DMS 273 (cell line): ENCODE measurements around the gene SLC15A2.
"Not testable (repeated sequence)": the region's sequence is repeated elsewhere in the genome, so short reads cannot be mapped to it uniquely, and the experiment has no call there.

Experiments used
- DNase-seq: peaks from one replicate; lab custom pipeline; 2025; ENCODE audit not compliant: unreplicated experiment; lab: John Stamatoyannopoulos, UW

SLC15A2 gene, protein sequence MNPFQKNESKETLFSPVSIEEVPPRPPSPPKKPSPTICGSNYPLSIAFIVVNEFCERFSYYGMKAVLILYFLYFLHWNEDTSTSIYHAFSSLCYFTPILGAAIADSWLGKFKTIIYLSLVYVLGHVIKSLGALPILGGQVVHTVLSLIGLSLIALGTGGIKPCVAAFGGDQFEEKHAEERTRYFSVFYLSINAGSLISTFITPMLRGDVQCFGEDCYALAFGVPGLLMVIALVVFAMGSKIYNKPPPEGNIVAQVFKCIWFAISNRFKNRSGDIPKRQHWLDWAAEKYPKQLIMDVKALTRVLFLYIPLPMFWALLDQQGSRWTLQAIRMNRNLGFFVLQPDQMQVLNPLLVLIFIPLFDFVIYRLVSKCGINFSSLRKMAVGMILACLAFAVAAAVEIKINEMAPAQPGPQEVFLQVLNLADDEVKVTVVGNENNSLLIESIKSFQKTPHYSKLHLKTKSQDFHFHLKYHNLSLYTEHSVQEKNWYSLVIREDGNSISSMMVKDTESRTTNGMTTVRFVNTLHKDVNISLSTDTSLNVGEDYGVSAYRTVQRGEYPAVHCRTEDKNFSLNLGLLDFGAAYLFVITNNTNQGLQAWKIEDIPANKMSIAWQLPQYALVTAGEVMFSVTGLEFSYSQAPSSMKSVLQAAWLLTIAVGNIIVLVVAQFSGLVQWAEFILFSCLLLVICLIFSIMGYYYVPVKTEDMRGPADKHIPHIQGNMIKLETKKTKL

DNA sequence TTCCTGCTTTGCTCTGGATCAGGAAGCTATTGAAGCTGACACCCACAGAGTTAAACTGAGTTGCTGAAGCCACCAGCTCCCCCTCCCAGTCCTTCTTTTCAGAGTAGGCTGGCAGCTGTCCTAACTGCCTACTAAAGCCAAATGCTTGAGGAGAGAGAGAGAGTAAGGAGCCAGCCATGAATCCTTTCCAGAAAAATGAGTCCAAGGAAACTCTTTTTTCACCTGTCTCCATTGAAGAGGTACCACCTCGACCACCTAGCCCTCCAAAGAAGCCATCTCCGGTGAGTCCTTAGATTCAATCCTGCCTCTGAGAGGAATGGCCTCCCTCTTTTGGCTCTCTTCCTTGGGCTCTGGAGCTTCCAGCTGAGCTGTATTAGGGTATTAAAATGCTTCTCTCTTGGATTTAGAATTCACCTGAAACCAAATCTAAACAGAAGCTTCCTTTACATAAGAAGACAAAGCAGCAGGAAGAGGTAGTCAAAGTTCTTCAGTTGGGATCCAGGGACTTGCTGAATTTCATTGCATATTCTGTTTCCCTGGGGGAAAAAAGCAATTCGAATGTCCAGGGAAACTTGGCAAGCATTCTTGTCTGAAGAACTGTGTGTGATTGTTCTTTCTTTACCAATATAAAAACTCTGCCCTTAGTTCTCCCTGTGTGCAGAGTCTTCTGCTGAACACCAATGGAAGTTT is at the start of gene SLC15A2:
Gene SLC15A2 (plus strand): TSS at position 101 of the 690 bp plus-strand sequence. CDS start 76 bp downstream, at position 177.
- DNase-seq, result peak; percentile 20

DNA sequence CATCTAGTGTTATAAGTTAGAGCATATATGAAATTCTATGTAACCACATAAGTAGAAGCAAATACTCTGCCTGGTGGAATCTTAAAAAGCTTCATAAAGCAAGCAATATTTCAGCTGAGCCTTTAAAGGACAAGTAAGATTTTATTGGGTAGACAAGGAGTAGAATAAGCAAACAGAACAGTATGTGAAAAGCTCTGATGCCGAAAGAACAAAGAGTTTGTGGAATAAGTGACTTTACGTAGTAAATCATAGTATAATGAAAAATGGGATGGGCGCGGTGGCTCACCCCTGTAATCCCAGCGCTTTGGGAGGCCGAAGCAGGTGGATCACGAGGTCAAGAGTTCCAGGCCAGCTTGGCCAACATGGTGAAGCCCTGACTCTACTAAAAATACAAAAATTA is 49.3 kb upstream of the SLC15A2 start:
- DNase-seq, result no peak

DNA sequence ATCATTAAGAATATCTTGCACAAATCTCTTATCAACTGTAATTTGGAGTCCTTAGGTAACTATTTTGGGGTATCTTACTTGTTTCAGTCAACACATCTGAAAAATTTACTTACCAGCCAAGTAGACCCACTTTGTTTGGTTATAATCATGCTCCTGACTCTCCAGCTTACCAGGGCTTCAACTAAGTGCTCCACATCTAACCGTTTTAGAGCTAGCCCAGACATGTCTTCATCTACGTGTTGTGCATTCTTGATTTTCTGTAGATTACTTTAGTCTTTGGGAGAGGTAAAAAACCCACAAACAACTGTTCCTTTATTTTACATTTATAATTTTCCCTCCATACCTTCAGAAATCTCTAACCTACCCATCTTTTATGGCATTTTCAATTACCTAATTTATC is 41.9 kb upstream of the SLC15A2 start:
- no peak for DNase-seq

DNA sequence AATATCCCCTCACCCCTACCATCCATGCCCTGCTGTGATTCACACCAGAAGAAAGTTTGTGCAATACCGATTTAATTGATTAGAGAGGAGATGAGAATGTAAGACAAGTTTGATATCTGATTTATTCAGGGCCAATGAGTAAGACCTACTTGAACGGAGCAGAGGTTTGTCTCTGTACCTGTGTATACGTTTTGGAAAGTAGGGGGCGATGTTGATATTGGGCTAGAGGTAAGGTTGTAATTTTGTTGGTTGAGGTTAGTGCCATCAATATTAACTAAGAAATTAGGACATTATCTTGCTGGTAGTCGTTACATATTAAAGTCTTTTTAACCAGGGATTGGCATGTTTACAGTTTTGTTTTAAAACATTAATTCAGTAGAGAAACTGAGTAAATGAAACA is 38.6 kb upstream of the SLC15A2 start:
- DNase-seq, result peak; percentile 59

DNA sequence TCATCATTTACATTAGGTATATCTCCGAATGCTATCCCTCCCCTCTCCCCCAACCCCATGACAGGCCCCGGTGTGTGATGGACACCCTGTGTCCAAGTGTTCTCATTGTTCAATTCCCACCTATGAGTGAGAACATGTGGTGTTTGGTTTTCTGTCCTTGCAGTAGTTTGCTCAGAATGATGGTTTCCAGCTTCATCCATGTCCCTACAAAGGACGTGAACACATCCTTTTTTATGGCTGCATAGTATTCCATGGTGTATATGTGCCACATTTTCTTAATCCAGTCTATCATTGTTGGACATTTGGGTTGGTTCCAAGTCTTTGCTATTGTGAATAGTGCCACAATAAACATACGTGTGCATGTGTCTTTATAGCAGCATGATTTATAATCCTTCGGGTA is 36.4 kb upstream of the SLC15A2 start:
- not testable (repeated sequence) for DNase-seq

DNA sequence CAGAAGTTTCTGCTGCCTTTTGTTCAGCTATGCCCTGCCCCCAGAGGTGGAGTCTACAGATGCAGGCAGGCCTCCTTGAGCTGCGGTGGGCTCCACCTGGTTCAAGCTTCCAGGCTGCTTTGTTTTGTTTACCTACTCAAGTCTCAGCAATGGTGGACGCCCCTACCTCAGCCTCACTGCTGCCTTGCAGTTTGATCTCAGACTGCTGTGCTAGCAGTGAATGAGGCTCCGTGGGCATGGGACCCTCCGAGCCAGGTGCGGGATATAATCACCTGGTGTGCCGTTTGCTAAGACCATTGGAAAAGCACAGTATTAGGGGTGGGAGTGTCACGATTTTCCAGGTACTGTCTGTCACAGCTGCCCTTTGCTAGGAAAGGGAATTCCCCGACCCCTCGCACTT is 31.0 kb upstream of the SLC15A2 start:
- not testable (repeated sequence) for DNase-seq

DNA sequence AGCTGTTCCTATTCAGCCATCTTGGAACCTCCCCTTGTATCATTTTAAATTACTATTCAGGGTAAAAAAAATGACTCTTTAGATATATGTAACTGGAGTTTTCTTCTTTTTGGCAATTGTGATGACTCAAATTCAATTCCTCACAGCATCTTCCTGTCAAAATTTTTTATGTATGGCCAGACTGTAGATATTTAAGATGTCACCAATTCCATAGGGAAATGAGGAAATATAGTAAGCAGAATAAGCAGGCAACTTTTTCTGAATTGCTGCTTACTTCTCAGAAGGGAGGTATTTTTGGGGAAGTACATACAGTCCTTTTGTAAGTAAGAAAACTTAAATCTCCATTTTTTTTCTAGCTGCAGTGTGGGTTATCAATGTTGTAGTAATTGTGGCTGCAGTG is 30.4 kb upstream of the SLC15A2 start:
- no peak for DNase-seq

DNA sequence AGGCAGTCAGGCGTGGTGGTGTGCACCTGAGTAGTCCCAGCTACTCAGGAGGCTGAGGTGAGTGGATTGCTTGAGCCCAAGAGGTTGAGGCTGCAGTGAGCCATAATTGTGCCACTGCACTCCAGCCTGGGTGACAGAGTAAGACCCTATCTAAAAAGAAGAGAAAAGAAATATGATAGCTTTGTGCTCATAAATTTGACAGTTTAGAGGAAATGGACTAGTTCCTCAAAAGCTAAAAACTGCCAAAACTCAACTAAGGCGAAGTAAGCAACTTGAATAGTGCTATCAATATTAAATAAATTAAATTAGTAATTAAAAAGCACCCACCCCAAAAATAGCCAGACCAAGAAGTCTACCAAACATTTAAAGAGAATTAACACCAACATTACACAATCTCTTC is 24.5 kb upstream of the SLC15A2 start:
- DNase-seq, result no peak

DNA sequence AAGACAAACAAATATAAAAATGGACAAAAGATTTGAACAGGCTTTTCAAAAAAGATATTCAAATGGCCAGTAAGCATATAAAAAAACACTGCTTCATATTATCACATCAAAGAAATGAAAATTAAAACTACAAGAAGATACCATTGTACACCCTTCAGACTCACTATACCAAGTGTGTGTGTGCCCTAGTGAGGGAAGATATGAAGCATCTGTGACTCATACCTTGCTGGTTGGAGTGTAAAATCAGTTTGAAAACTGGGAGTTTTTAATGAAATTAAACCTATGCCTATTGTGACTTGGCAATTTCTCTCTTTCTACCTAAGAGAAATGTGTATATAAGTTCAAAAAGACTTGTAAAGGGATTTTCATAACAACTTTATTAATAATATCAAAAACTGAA is 23.5 kb upstream of the SLC15A2 start:
- DNase-seq, result no peak

DNA sequence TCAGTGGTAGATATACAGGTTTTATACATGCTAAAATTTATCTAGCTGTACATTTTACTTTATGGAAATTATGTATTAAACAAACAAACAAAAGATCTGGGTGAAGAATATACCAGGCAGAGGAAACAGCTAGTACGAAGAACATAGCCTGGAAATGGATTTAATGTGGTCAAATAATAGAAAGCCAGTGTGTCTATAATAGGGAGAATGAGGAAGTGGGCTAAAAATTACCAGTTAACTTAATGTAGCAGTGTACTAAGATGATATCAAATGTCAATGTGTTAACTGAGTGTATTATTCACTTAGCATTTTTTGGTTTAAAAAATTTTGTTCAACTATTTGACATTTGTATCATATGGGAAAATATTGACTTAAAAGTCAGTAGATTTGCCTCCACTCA is 22.8 kb upstream of the SLC15A2 start:
- no peak for DNase-seq

DNA sequence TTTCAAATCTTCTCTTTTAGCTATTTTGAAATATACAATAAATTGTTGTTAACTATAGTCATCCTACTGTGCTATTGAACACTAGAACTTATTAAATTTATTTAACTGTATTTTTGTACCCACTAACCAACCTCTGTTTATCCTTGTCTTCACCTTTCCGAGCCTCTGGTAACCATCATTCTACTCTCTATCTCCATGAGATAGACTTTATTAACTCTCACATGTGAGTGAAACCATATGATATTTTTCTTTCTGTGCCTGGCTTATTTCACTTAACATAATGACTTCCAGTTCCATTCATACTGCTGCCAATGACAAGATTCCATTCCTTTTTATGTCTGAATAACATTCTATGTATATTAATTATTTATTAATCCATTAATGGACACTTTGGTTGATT is 15.8 kb upstream of the SLC15A2 start:
- DNase-seq, result no peak

DNA sequence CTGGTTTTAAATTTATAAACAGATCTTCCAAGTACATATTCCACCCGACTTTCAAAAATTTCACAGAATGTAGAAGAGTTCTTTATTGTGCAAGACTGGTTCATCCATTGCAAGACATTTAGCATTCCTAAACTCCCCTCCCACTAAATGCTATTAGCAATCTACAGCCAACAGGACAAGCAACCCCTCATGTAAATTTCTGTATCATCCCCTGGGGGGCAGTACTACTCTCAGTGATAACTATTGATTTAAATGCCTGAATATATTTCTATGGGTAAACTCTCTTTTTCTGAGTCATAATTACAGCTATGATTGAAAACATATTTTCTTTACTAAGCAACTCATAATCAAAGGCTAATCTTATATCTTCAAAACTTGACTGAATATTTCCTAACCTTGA is 10.7 kb upstream of the SLC15A2 start:
- DNase-seq, result peak; percentile 43

DNA sequence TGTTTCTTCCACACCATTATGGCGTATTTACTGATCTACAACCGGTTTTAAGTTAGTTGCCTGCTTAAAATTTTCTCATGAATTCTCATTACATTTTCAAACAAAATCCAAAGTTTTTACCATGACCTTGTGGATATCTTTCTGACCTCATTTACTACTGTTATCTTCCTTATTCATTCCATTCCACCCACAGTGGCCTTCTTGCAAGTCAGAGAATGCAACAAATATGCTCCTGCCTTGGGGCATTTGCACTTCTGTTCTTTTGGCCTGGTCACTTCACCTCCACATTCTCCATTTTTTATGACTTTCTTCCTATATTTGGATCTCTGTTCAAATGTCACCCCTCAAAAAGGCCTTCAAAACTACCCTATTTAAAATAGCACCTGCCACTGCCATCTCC is 8.8 kb upstream of the SLC15A2 start:
- no peak for DNase-seq

DNA sequence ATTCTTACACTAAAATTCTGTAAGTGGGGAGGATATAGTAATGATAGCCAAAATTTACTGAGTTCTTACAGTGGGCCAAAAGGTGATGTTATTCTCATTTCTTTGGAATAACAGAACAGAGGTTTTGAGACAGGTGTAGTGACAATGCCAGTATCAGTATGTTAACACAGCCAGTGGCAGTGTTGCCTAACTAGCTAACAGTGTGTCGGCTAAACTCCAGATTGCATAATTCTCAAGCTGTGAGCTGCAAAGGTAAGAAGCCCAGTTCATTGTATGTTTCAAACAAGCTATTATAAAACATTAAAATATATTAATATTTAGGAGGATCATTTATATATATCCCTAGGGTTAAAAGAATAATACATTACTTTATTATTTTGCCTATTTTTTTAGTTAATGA is 920 bp downstream of the SLC15A2 start:
- no peak for DNase-seq

DNA sequence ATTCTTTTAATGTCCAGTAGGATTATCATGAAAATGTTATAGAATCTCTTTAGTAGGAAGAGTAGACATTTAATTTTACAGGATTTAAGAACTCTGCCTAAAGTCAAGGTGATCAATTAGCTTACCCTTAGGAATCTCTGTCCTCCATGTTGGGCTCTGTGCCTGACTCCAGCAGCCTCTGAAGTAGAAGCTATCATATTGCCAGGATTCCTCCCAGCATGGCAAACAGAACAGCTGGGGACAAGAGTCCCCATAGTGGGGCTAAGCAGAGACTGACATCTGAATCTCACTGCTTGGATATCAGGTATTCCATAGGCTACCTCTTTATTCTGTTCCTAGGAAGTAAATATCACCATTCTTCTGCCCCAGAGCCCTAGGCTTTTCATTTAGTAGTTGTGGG is 1.5 kb downstream of the SLC15A2 start:
- no peak for DNase-seq

DNA sequence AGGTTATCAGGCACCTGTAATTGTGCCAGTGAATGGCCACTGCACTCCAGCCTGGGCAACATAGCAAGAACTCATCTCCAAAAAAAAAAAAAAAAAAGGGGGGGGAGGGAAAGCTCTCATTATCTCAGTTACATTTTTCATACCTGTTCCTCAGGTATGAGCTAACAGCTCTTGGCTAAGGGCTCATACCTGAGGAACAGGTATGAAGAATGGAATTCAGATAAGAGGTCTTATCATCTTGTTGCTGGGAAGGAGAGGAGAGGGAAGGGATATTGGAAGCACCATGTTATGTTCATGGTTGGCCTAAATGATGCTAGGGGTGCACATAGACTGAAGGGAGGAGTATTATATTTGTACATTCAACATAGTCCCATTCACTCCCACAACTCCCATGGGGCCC is 2.6 kb downstream of the SLC15A2 start:
- no peak for DNase-seq

DNA sequence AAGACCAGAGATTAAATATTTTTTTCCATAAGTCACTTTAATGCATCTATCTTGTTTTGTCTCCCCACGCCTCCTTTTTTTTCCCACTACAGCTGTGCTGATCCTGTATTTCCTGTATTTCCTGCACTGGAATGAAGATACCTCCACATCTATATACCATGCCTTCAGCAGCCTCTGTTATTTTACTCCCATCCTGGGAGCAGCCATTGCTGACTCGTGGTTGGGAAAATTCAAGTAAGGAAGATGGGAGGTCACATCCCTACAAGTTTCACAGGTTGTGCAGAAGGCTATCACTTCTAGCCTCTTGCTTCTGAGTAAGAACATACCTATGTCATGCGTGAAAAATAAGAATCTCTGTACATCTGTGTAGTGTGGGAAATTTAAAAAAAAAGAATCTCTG is 3.1 kb downstream of the SLC15A2 start:
- DNase-seq, result no peak

DNA sequence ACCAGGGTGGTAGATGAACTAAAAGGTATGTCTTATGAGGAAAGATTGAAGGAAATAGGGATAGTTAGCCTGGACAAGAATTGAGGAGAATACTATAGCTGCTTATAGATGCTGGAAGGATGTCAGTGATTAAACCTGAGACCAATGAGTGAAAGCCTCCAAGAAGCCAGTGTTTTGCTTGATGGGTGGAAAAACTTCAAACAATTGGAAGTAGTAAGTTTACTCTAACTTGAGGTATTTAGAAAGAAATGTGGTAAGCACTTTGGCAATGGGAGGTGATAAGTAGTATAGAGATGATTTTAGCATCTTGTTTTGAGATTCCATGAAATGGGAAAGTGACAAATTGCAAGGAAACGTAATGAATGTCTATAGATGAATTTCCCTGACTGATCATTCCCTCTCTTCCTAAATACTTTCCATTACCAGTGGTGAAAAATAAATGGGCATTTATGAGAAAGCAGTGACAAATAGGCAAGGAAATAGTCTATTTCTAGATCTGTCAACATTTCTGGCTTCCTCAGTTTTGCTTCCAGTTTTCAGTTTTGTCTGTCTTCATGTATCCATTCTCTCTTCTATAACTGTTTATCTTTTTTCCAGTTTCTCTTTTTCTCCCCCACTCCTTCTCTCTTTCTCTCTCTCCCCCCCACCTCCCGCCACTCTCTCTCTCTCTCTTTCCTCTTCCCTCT is 19.2 kb downstream of the SLC15A2 start:
- DNase-seq, result no peak

DNA sequence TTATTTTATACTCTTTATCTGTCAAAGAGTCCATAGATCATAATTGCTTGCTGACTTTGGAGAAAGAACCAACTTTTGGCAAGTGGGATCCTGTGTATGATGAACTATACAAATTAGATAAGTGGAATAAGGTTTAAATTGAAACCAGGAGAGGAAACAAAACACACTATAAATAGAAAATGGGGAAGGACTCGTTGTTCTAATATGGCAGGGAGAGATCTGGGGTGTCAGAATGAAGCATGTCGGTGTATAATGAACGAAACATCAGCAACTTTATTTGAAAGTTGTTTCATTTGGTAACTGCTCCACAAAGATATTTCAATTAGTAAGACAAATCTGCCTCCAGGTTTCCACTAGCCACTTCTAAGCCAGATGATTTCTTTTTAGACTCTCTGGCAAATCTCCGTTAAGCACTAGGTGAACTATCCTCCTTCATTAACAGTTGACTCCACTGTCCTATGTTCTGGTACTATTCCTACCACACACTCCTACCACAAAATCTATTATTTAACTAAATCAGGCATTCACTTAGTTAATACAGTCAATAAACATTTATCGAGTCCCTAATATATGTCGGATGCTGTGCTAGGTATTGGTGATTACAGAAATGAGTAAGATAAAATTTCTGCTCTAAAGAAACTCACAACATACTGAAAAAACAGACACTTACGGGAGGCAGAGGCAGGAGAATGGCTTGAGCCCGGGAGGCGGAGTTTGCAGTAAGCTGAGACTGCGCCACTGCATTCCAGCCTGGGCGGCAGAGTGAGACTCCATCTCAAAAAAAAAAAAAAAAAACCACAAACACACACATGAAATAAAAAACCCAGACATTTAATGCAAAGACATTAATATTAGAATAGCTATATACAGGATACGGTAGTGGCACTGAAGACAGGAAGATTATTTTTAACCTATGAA is 20.1 kb downstream of the SLC15A2 start:
- DNase-seq, result no peak

DNA sequence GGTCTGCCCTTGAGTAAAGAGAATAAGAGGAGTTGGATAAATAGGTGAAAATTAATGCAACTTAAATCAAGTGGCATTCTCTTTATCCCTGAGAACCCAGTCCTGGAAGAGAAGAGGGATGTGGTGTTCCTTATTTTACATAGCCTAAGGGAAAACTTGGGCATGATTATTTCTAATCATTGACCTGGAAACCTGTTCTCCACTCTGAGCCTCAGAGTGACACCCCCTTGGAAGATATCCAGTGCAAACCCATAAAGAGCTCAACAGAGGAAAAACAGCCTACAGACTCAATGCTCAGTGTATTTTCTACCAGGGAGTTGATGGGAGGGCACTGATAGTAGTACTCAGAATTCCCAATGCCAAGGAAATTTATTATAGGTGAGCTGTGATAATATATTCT is 22.0 kb downstream of the SLC15A2 start:
- no peak for DNase-seq
